GM18873 (cell line): Measurements from ENCODE around the gene G3BP1.
A peak's percentile ranks its signal among the peaks of the same experiment; 100 is the strongest.
"Not testable (repeated sequence)": the region's sequence is repeated elsewhere in the genome, so short reads cannot be mapped to it uniquely, and the experiment has no call there.

Experiments used
- ATAC-seq: cut with Tn5 transposase; IDR thresholded peaks from one replicate; pipeline ENCODE4 v1.9.1; 2021; ENCODE audit warnings: mild to moderate bottlenecking, moderate library complexity, moderate number of reproducible peaks; ENCODE audit not compliant: unreplicated experiment, low FRiP score

The G3BP1 gene

GRCh38 chr5:151751593-151751992 is 20.2 kb upstream of the G3BP1 start:
- no peak for ATAC-seq

GRCh38 chr5:151755383-151755782 is 16.4 kb upstream of the G3BP1 start:
- ATAC-seq: no peak

- ATAC-seq: no peak
These were observed 14.3 kb upstream of the G3BP1 start for GRCh38 chr5:151757233-151758140.

- ATAC-seq: no peak
These were observed 13.7 kb upstream of the G3BP1 start for GRCh38 chr5:151758141-151758429.

GRCh38 chr5:151758430-151759241 is 13.1 kb upstream of the G3BP1 start, which contains the start of gene ATOX1:
Gene ATOX1, minus strand, starts transcription at chr5:151758631. Its CDS starts 80 bp downstream, at chr5:151758551.
- ATAC-seq: peak; percentile 91

GRCh38 chr5:151764801-151765200 is 7.0 kb upstream of the G3BP1 start:
- ATAC-seq: no peak

- no peak for ATAC-seq
These were observed 4.8 kb upstream of the G3BP1 start for GRCh38 chr5:151766975-151767374.

- peak; percentile 26 for ATAC-seq
These were observed 1.1 kb upstream of the G3BP1 start for GRCh38 chr5:151770383-151771258.

- no peak for ATAC-seq
These were observed 483 bp downstream of the G3BP1 start for GRCh38 chr5:151772029-151772845.

GRCh38 chr5:151772846-151773561 is 1.2 kb downstream of the G3BP1 start:
- no peak for ATAC-seq

- ATAC-seq: no peak
These were observed 2.2 kb downstream of the G3BP1 start for GRCh38 chr5:151773951-151774350.

GRCh38 chr5:151775025-151775606 is 3.4 kb downstream of the G3BP1 start:
- no peak for ATAC-seq

- no peak for ATAC-seq
These were observed 7.9 kb downstream of the G3BP1 start for GRCh38 chr5:151779531-151780125.

- no peak for ATAC-seq
These were observed 8.6 kb downstream of the G3BP1 start for GRCh38 chr5:151780348-151780747.

GRCh38 chr5:151781201-151781600 is 9.4 kb downstream of the G3BP1 start:
- ATAC-seq: no peak

GRCh38 chr5:151783664-151784063 is 11.9 kb downstream of the G3BP1 start:
- not testable (repeated sequence) for ATAC-seq

GRCh38 chr5:151784141-151784540 is 12.4 kb downstream of the G3BP1 start:
- ATAC-seq: no peak

GRCh38 chr5:151786468-151786867 is 14.7 kb downstream of the G3BP1 start:
- ATAC-seq: no peak
